Adrenal gland (tissue), 12 donors: ENCODE results near the gene COPB1. TPM values are rescaled to one million over a fixed set of nuclear protein-coding genes. Genes with fewer than 3 reads are reported as not detected.

Experiments used
- DNase-seq, 7 donors: peaks; one replicate each; pipeline ENCODE4 v3.0.0-alpha.2; 2019 to 2020
- H3K27ac ChIP-seq, 5 donors: fragments of 200-600 bp; sonication (generic) in 4 of 5; 1 replicate in 3 of 5; 2 replicates in 2 of 5; pipeline versions ENCODE4 v1.5.1 to v1.8.0; 2016 to 2020; ENCODE audit warnings: mild to moderate bottlenecking in 1 of 5
- H3K27me3 ChIP-seq: fragments of 200-600 bp; 2 replicates; pipeline ENCODE4 v1.8.0; 2021
- H3K36me3 ChIP-seq, 2 donors: fragments of 200-600 bp; replicated peaks in 1 of 2; 1 replicate in 1 of 2; 2 replicates in 1 of 2; pipeline versions ENCODE4 v1.5.1 to v1.8.0; 2018 to 2022
- H3K4me1 ChIP-seq, 2 donors: fragments of 200-600 bp; replicated peaks in 1 of 2; 1 replicate in 1 of 2; 2 replicates in 1 of 2; pipeline versions ENCODE4 v1.5.1 to v1.8.0; 2018 to 2021
- H3K4me3 ChIP-seq, 4 donors: fragments of 200-600 bp; sonication (generic) in 3 of 4; one replicate each; pipeline ENCODE4 v1.5.1; 2016 to 2018
- H3K9me3 ChIP-seq, 3 donors: fragments of 200-600 bp; sonication (generic) in 1 of 3; replicated peaks in 1 of 3; 1 replicate in 2 of 3; 2 replicates in 1 of 3; pipeline versions ENCODE4 v1.5.1 to v1.8.0; 2016 to 2021
- CTCF ChIP-seq, 6 experiments: fragments of 450-650 bp in 4 of 6; fragments of 200-600 bp in 2 of 6; sonication (generic) in 1 of 6; IDR thresholded peaks; 1 replicate in 5 of 6; 2 replicates in 1 of 6; pipeline versions ENCODE4 v1.5.1 to v1.8.0; 2016 to 2021; ENCODE audit warnings: antibody characterized with exemption in 6 of 6, mild to moderate bottlenecking in 2 of 6, moderate library complexity in 1 of 6
- POLR2A ChIP-seq, 2 donors: fragments of 450-650 bp; IDR thresholded peaks; one replicate each; pipeline ENCODE4 v1.6.1; 2017; ENCODE audit warnings: antibody characterized with exemption in 2 of 2, mild to moderate bottlenecking in 2 of 2, moderate library complexity in 1 of 2
- WGBS, 4 donors: extraction: QIAGEN DNeasy Blood & Tissue Kit in 2 of 4; methylation state at CpG; one replicate each; pipeline versions ENCODE4 v1.1.5 to v1.1.7; 2013 to 2017; 5-methylcytosine and 5-hydroxymethylcytosine counted together
- intact Hi-C, 2 donors: fragments of 100-400 bp; cut with DNase I; formaldehyde crosslinking; loops; one replicate each; pipeline versions ENCODE4 v1.14.1 to v1.15.0; 2022 to 2023
- polyA plus RNA-seq, 3 donors: library from polyadenylated mRNA; stranded (reverse); fragments of 200-250 nt in 2 of 3; fragments of 350-450 nt in 1 of 3; fragmentation: Illumina TruSeq in 1 of 3; extraction: RNeasy Lipid Tissue Mini Kit (QIAGEN cat#74804) in 1 of 3; gene quantifications; one replicate each; pipeline ENCODE4 v1.2.3, GENCODE V29; 2013 to 2014
- total RNA-seq, 9 donors: library from RNA; depleted of rRNA in 4 of 9; stranded (reverse); fragments of >200 nt in 4 of 9; fragments of 120-200 nt in 1 of 9; fragmentation: NEBNext Ultra II Directional in 1 of 9; extraction: Animal tissue kit (Norgen Biotek cat#: 25700) in 1 of 9; gene quantifications; one replicate each; pipeline versions ENCODE4 v1.1.0 to v1.2.4, GENCODE V29; 2013 to 2023
- donor health status: healthy with polysubstance abuse.
- donor health status: Bipolar disorder and iron deficiency.
- donor health status: DM: yes; HTN: yes; CAD: no.
- donor health status: DM: no; HTN: no; CAD: no.
- donor health status: DM: no; HTN: no; CAD: no.
- donor health status: DM: yes; HTN: yes; CAD: no.

Gene COPB1
- total and polyA plus RNA-seq, 12 donors = 45.2 to 175 (median 87.4) TPM

GRCh38 chr11:14544611-14545010, 45.0 kb upstream of the COPB1 start:
- Histone ChIP-seq H3K9me3 (no peaks in the 10 kb centered on the region), H3K4me1 (no peaks in the 10 kb centered on the region), H3K36me3 (no peaks in the 10 kb centered on the region), H3K4me3 (no peak overlapping the region), H3K27ac (no peak overlapping the region), H3K27me3 (no peaks in the 10 kb centered on the region)
- 54 to 62% (median 58%) methylated on average over 3 of the region's 3 CpGs for WGBS, 4 donors
- no peak for DNase-seq
- intact Hi-C loops = no loop called here
- no peak for TF ChIP-seq POLR2A (IDR thresholded peaks at IDR 0.05)
- TF ChIP-seq CTCF (IDR thresholded peaks at IDR 0.05) = no peak

- Histone ChIP-seq H3K4me3 (no peak overlapping the region), H3K27me3 (no peaks in the 10 kb centered on the region), H3K27ac (no peak overlapping the region), H3K9me3 (no peaks in the 10 kb centered on the region), H3K36me3 (no peaks in the 10 kb centered on the region), H3K4me1 (no peaks in the 10 kb centered on the region)
- 60 to 75% (median 69%) methylated on average over 1 of the region's 1 CpG for WGBS, 4 donors
- TF ChIP-seq POLR2A (IDR thresholded peaks at IDR 0.05) = no peak
- no peak for TF ChIP-seq CTCF (IDR thresholded peaks at IDR 0.05)
- intact Hi-C loops = no loop called here
- DNase-seq = no peak
Measured at GRCh38 chr11:14543260-14543659, 43.6 kb upstream of the COPB1 start.

GRCh38 chr11:14542324-14542723, 42.7 kb upstream of the COPB1 start:
- Histone ChIP-seq H3K27me3 (no peaks in the 10 kb centered on the region), H3K27ac (no peak overlapping the region), H3K4me1 (no peaks in the 10 kb centered on the region), H3K4me3 (no peak overlapping the region), H3K36me3 (no peaks in the 10 kb centered on the region), H3K9me3 (no peaks in the 10 kb centered on the region)
- no peak for DNase-seq
- intact Hi-C loops = no loop called here
- TF ChIP-seq CTCF (IDR thresholded peaks at IDR 0.05) = no peak
- TF ChIP-seq POLR2A (IDR thresholded peaks at IDR 0.05) = no peak

GRCh38 chr11:14541192-14541947, 41.8 kb upstream of the COPB1 start:
- TF ChIP-seq POLR2A (IDR thresholded peaks at IDR 0.05) (no peak), CTCF (IDR thresholded peaks at IDR 0.05) (no peak)
- WGBS, 4 donors = 42 to 44% (median 43%) methylated on average over 6 of the region's 6 CpGs
- DNase-seq = peak in 5 of 7 donors; percentile 25 to 54 (median 32)
- Histone ChIP-seq H3K9me3 (no peaks in the 10 kb centered on the region), H3K36me3 (no peaks in the 10 kb centered on the region), H3K4me3 (no peak overlapping the region), H3K4me1 (no peaks in the 10 kb centered on the region), H3K27me3 (no peaks in the 10 kb centered on the region), H3K27ac (peak overlapping the region in 1 of 5 donors; percentile 73)
- intact Hi-C loops = no loop called here
